Measurements from ENCODE around the gene C11orf52.
"Not testable (repeated sequence)": the region's sequence is repeated elsewhere in the genome, so short reads cannot be mapped to it uniquely, and the experiment has no call there.

C11orf52 gene, protein sequence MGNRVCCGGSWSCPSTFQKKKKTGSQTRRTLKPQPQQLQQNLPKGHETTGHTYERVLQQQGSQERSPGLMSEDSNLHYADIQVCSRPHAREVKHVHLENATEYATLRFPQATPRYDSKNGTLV

DNA sequence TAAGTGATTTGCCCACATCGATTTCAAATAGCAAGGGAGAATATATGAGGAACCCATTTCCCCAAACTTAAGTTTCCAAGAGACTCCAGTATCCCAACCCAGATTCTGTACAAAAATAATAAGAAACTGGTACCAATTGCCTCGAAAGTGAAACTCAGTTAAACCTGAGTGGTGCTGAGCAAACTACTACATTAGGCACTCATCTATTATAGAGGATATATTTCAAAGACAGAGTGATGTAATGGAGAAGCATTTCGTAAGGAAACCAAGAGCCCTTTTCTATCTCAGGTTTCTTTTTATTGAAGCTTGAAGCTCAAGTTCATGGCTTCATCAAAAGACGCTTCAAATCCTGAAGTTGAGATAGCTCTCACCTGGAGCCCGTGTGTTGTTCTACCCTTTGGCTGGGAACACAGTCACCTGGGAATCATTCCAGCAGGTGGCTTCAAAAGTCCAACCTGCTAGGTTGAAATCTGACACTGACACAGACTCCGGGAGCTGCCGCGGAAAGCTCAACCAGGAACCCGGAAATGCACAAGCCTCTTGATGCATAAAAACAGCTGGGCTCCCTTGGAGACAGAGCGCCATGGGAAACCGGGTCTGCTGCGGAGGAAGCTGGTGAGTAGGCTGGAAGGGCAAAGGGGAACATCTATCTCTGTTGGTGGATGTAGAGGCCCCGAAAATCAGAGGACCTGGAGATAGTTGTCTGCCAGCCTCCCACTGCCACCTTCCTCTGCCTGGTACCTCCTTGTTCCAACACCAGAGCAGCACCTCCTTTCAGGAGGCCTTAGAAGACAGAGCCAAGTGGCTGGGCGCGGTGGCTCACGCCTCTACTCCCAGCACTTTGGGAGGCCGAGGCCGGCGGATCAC, at the start of gene C11orf52:
Gene C11orf52 (plus strand): TSS at position 524 of the 867 bp plus-strand sequence. CDS start 60 bp downstream, at position 584.
- in situ Hi-C loops (cut with HindIII; ENCODE audit: low sequenced_read_pairs): no loop called here

DNA sequence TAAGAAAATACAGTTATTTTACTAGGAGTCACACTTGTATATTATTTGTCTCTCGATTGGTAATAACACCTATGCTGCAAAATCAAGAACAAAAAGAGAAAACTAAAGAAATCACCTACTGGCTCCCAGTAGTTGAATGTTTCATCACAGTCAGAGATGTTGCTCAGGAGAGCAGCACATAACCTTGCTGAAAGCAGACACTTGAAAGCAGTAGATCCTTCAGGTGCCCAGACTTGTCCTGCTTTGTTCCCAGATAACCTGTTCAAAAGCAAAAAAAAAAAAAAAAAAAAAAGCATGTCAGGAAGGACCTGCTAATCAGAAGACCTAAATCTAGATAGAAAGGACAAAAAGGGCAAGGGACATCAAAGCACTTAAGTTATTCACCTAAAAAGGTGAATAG, 48.6 kb upstream of the C11orf52 start:
- in situ Hi-C loops (cut with HindIII; ENCODE audit: low sequenced_read_pairs): no loop called here

- in situ Hi-C loops (cut with HindIII; ENCODE audit: low sequenced_read_pairs): no loop called here
These were observed 48.2 kb upstream of the C11orf52 start for GRCh38 chr11:111870522-111870885.

DNA sequence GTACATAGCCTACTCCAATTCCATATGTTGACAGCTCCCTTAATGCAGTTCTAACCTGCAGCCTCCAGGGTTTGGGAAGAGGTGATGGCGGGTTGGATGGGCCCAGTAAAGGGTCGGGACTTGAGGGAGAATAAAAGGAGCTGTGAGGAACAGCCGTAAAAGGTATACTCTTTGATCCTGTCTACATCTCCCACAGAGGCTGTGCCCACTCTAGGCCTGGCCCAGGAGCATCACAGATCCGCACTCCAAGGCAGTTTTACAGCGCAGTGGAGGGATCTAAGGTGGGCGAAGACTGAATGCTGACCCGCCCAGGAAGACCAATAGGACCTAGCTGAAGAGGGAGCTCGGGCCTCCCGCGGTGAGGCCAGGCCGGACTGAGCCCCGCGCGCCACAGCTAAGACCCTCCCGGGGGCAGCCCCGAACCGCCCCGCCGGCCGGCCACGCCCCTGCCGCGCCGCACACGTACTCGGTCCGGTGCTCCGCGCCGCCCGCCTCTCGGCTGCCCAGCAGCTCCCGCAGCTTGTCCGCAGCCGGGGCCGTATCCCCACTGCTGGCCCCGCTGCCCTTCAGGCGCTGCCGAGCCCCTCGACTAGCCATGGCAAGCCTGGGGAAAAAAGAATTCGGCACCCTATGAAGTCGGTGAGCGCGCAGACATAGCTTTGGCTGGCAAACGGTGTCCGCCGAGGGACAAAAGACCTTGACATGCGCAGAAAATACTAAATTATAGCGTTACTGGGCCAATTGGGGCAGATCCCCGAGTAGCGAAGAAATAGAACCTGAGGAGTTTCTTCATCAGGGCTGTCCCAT, 47.6 kb upstream of the C11orf52 start, which contains the start of gene ALG9:
Gene ALG9 (minus strand): TSS at position 696 of the 807 bp plus-strand sequence. CDS start 99 bp downstream, at position 597.
- in situ Hi-C loops (cut with HindIII; ENCODE audit: low sequenced_read_pairs): no loop called here

DNA sequence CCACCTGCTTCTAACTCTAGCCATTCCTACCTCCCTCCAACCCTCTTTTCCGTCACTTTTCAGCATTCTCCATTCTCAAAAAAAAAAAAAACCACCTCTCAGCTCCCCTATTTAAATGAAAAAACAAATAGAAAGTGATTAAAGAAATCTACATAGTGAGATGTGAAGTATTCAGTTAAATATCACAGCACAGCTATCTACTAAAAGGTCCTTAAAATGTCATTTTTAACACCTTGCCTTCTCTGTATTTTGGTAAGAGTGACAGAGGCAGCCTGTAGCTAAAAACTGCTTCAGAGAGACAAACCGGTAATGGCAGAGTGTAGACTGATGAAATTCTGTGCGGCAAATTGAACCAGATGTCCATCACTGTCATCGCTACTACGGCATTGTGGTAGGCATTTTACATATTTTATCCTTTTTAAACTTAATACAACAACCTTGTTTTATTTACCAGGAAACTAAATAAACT, 47.0 kb upstream of the C11orf52 start:
- in situ Hi-C loops (cut with HindIII; ENCODE audit: low sequenced_read_pairs): no loop called here

DNA sequence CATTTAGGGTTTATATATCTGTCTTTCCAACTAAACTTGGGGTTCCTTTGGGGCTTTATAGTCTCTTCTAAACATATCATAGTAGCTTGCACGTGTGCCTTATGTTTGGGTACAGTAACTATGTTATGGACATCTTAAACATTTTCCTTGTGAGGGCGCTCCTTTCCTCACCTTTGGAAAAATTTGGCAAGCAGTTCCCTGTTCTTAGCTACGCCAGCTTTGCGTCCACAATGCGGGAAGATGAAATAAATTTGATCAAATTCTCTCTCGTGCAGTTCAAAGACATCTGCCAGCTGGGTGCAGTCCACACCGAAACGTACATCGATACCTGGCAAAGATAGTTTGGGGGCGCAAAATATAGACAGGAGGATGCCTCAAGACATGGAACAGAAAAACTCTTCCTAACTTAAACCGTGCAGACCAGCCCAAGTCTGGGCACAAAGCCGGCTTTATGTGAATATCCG, 40.3 kb upstream of the C11orf52 start:
- in situ Hi-C loops (cut with HindIII; ENCODE audit: low sequenced_read_pairs): loop anchor here (5.0 kb wide), 1 partner anchor 49 kb away; no protein-coding TSS in a partner anchor

DNA sequence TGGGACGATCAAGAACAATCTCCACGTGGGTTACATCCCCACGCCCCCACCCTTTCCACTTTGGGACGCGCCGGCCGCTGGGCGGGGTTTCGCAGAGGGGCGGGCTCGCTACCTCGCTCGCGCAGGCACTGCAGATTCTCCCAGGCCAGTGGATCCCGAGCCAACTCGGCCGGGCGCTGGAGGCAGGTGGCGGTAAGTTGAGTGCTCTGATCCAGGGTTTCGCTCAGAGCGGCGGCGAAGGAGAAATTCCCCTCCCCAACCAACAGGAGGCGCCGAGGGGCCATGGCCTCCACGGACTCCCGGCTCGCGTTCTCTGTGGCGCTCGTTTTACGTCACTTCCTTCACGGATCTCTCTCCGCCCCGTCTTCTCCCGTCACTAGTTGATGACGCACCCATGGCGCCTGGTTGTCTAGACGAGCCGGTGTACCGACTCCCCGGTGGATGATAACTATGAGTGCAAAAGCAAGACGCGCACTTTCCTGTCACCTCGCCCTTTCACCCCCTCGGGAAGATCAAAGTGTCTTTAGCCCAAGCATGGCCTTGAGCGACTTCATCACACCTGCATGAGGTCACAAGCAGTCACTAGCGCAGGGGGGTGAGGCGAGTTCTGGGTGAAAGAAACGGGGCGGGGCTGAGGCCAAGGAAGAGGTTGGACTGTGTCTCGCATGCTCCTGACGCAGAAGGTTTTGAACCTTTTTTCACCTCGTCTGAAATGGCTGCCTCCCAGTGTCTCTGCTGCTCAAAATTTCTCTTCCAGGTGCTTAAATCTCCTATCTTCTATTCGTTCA, 39.7 kb upstream of the C11orf52 start, which contains the start of the genes CFAP68 and FDXACB1:
Gene CFAP68 (plus strand): TSS at position 693 of the 788 bp plus-strand sequence. CDS start 20 bp downstream, at position 713.
Gene FDXACB1 (minus strand): TSS at position 317 of the 788 bp plus-strand sequence. CDS start 33 bp downstream, at position 284.
- in situ Hi-C loops (cut with HindIII; ENCODE audit: low sequenced_read_pairs): loop anchor here (5.0 kb wide), 1 partner anchor 48 kb away; no protein-coding TSS in a partner anchor

DNA sequence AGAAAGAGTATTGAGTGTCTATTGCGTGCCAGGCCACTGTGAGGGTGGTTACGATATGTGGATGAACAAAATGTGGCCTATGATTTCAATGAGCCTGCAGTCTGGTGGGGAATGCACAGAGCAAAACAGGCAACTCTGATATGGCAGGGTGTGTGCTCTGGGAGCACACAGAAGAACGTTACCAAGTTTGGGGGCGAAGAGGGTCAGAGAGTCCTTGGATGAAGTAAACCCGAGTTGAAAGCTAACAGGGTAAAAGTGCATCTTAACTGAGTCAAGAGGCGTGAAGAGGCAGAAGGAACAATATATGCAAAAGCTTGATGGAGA, 39.1 kb upstream of the C11orf52 start:
- in situ Hi-C loops (cut with HindIII; ENCODE audit: low sequenced_read_pairs): loop anchor here (5.0 kb wide), 1 partner anchor 48 kb away; no protein-coding TSS in a partner anchor

DNA sequence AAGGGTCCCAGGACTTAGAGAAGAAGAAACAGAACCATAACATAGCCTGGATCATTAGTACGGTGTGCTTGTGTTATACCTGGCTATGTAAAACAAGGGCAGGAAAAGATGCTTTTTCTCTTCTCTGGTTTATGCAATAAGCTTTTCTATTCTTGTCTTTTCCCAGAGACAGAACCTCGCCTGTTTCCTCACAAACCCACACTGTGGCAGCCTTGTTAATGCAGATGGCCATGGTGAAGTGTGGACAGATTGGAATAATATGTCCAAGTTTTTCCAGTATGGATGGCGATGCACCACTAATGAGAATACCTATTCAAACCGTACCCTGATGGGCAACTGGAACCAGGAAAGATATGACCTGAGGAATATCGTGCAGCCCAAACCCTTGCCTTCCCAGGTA, 36.5 kb upstream of the C11orf52 start:
- in situ Hi-C loops (cut with HindIII; ENCODE audit: low sequenced_read_pairs): no loop called here

GRCh38 chr11:111885053-111885452, 33.7 kb upstream of the C11orf52 start:
- in situ Hi-C loops (cut with HindIII; ENCODE audit: low sequenced_read_pairs): not testable (repeated sequence)

- in situ Hi-C loops (cut with HindIII; ENCODE audit: low sequenced_read_pairs): no loop called here
These were observed 32.7 kb upstream of the C11orf52 start for GRCh38 chr11:111886032-111886431.

GRCh38 chr11:111886844-111887243, 31.9 kb upstream of the C11orf52 start:
- in situ Hi-C loops (cut with HindIII; ENCODE audit: low sequenced_read_pairs): no loop called here

GRCh38 chr11:111905411-111905810, 13.3 kb upstream of the C11orf52 start:
- in situ Hi-C loops (cut with HindIII; ENCODE audit: low sequenced_read_pairs): no loop called here

GRCh38 chr11:111906680-111907079, 12.0 kb upstream of the C11orf52 start:
- in situ Hi-C loops (cut with HindIII; ENCODE audit: low sequenced_read_pairs): no loop called here

DNA sequence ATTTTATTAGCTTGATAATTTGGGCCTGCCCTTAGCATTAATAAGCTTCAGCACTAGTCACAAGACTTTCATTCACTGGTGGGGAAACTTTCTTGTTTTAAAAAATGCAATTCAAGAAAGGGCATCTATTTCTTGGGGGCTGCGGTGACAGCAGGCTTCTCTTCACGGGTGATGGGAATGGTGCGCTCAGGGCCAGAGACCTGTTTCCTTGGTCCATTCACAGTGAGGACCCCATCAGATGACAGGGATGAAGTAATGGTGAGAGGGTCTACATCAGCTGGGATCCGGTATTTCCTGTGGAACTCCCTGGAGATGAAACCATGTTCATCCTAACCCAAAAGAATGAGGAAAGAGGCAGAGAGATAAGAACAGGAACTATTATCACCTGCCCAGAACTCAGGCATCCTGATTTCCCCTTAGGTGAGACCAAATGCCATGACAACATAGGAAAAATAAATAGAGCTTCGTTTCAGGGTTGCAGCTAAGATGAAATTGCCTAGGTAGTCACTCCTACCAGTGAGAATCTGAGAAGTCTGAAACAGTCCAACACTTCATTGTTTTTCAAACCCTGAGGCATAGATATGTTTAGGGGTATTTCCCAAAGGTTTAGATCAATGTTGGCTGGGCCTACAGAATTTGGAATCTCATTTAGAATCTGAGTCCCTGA, 9.9 kb upstream of the C11orf52 start:
- in situ Hi-C loops (cut with HindIII; ENCODE audit: low sequenced_read_pairs): no loop called here

- in situ Hi-C loops (cut with HindIII; ENCODE audit: low sequenced_read_pairs): no loop called here
These were observed 9.3 kb upstream of the C11orf52 start for GRCh38 chr11:111909378-111909777.

- in situ Hi-C loops (cut with HindIII; ENCODE audit: low sequenced_read_pairs): no loop called here
These were observed 7.8 kb upstream of the C11orf52 start for GRCh38 chr11:111910676-111911562.

GRCh38 chr11:111911563-111912401, 6.9 kb upstream of the C11orf52 start, which contains the start of gene CRYAB:
TSS of gene CRYAB (minus strand) at chr11:111911770. CDS start at chr11:111911724, 46 bp downstream.
- in situ Hi-C loops (cut with HindIII; ENCODE audit: low sequenced_read_pairs): no loop called here

All from endothelial cell of hepatic sinusoid (primary cell).